ENCODE data around the gene KCNIP3.

The KCNIP3 gene

DNA sequence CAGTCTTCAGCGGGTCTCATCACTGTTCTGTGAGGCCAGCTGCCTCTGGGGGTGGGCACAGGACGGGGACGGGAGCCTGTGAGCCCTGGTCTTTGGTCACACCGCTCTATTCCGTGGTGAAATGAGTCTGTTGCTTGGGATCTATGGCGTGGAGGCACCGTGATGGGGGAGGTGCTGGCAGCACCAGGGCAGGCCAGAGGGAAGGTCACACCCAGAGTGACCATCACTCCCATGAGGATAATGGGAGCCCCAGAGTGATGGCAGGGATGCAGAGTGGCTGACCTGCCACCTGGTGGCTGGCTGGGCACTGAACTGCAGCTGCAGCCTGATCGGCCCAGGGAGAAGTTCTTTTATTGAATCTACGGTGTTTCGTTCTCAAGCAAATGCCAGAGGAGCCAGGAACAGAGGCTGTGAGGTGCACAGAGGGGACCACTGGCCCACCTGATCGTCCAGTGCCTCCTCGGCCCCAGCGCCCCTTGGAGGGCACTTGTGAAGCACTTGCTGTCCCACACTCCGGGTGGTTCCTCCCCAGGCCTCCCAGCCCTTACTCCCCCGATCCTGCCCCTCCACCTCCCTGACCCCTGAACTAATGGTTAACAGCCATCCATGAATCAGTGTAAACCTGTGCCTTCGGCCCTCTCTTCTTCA lies 17.9 kb downstream of the KCNIP3 start:
- DNase-seq = no peak

DNA sequence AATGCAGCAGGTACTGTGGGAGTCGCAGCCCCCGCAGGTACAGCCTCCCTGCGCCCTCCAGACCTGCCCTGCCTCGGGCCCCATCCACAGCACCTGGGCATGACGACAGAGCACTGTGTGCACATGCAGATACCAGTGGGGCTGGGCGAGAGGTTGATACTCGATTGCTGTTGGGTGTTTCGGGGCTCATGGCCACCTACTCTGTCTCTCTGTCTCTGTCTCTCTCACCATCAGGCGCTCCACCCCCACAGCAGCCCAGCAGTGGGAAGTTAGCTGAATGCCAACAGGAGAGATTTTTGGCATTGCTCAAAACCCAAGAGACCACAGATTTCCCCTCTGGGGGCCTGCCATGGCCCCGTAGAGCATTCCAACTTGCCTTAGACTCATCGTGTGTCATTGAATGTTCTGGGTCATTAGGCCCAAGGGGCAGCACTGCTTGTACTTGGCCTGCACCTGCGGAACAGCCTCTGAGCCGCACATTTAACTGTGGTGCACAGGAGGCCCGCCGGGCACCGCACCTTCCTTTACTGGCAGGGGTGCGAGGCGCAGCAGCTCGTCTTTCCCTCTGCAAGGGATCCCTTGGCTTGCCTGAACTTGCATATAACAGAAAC lies 18.8 kb downstream of the KCNIP3 start:
- no peak for DNase-seq

DNA sequence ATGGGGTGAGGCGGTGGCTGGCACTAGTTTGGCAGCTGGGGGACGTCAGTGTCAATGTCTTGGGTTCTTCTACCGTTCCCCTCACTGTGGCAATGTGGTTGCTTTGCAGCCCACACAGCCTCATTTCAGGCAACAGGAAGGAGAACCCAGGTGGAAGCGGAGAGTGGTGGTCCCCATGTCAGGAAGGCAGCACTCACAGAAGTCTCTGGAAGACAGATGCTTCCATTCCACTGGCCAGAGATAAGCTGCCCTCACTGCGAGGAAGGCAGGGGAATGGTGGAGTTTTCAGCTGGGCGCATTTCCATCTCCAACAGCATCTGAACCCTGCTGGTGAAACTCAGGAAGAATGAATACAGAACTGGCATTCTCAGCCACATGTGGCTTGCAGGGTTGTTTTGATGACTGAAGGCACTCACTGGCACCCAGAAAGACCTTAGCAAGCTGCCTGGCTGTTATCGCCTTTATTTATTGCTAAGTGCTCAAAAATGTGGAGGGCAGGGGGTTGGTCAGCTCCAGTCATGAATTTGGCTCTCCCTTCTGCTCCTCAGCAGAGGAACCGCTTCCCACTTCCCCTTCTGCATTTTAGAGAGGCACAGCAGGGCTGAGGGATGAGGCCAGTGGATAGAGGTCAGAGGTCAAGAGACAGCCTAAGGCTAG lies 19.4 kb downstream of the KCNIP3 start:
- DNase-seq = no peak

DNA sequence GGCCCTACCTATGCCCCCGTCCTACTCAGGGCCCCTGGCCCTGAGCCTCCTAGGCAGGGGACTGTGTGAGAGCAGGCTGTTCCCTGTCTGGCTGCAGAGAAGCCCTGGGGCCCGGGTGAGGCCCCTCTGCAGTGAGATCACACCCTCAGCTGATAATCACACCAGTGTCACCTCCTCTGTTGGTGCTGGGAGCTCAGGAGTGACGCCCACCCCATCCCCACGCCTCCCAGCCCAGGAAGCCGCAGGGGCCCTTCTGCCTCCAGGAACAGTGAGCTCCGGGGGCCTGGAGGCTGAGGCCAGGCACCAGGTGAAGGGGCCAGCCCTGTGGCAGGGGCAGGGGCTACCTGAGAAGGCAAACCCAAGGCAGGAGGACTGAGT lies 20.0 kb downstream of the KCNIP3 start:
- no peak for DNase-seq

DNA sequence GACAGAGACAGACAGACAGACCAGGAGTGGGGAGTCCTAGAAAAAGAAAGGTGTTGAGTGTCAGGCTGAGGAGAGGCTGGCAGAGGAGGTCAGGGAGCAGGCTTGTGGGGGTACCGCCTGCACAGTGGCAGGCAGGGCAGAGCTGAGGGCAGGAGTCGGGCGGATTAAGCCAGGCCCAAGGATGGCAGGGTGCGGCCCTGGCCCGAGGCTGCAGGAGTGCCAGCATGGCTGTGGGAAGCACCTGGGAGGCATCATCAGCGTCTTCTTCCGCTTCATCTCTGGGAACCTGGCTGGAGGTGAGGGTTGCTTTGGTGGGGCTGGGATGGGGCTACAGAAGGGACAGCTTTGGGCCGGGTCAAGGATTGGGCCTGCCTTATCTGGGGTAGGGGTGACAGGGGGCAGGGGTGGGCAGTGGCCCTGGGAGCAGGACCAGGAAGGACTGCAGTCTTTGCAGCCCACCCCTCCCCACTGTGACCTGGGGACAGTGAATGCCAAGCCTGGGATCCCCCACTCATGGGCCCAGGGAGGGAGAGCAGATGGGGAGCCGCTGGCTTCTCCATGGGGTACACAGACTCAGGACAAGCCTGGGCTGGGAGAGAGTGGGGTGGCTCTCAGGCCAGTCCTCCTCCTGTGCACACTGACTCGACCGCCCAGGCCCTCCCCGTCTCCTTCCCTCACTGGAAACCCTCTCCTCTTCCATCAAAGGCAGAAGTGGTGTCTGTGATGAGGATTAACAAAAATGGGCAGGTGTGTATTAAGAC lies 20.7 kb downstream of the KCNIP3 start:
- no peak for DNase-seq

DNA sequence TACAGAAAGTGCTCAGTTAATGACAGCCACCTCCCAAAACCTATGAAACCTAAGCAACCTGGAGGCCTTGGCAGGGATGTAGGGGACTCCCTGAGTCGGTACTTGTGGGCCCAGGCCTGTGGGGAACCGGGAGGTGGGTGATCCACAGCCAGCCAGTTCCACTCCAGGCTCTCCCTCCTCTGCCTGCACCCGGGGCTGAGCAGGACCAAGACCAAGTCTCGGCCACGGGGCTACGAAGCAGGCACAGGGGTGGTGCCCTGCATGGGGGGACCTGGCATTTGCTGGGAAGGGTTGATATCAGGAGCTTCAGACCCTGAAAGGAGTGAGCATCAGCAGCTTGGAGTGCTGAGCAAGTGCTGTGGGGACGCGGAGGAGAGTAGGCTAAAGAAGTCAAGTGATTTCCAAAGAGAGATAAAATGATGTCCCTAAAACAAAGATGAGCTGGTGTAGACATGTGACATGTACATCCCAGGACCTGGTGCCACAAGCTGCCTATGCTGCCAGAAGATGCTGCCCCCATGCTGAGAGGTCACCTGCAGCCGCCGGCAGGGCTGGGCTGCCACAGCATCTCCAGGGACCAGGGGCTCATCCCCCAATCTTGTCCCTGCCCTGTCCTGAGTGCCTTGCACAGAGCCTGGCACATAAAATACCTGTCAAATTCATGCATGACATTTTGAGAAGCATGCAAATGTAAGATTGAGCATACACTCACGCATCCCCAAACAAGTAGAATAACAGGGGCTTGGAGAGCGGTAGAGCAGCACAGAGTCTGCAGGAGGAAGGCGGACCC lies 21.5 kb downstream of the KCNIP3 start:
- DNase-seq = no peak

GRCh38 chr2:95319481-95320343 lies 22.6 kb downstream of the KCNIP3 start:
- DNase-seq = no peak

DNA sequence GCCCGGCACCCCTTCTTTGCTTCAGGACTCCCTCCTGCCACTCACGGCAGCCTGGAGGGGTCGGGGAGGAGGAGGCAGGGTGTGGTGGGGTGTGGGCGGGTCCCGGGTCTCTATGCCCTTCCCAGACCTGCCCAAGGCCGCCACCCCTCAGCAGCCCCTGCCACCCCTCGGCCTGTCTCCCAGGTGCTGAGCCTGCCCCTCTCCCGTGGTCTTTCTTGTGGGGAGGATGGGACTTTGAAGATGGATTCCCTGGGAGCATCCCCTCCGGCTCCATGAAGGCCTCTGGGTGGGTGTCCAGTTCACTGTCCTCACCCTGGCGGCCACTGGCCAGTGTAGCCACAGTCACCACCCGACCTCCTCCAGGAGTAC lies 23.2 kb downstream of the KCNIP3 start:
- DNase-seq = no peak

GRCh38 chr2:95320986-95321767 lies 24.0 kb downstream of the KCNIP3 start:
- no peak for DNase-seq

GRCh38 chr2:95323347-95324155 lies 26.4 kb downstream of the KCNIP3 start:
- DNase-seq = no peak

- no peak for DNase-seq
Measured at GRCh38 chr2:95325026-95325425, 27.9 kb downstream of the KCNIP3 start.

DNA sequence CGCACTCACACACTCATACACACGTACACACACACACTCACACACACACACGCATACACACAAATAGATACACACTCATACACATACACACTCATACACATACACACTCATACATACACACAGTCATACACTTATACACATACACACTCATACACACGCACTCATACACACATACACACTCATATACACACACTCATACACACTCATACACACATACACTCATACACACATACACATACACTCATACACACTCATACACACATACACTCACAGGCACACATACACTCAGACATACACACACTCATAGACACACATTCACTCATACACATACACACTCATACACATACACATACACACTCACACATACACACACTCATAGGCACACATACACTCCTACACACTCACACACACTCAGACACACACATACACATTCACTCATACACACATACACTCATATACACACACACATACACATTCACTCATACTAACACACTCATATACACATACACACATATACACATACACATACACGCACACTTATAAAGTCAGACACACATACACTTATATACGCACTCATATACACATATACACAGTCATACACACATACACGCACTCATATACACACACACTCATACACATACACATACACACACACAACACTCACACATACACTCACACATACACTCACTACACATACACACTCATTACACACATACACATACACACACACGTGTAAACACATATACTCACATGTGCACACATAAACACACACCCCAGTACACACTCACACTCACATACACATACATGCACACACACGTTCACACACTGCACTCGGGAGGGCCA lies 28.7 kb downstream of the KCNIP3 start:
- no peak for DNase-seq

GRCh38 chr2:95326433-95327140 lies 29.4 kb downstream of the KCNIP3 start:
- DNase-seq = no peak

DNA sequence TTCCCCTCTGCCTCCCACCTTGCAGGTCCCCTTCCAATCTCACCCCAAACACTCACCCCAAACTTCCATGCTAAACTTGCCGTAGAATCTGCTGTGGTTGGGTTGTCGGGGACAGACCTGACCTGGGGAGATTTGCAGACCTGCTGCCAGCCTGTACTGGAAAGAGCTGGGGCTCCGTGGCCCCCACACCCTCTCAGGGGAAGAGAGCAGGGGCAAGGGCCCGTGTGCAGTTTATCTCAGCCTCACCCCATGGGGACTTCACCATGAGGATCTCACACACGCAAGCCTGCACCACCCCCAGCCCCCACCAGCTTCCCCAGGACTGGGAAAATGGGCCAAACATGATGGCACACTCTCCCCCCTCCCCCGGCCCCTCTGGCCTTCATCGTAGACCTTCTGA lies 30.7 kb downstream of the KCNIP3 start:
- DNase-seq = no peak

- DNase-seq = no peak
Measured at GRCh38 chr2:95328358-95329125, 31.4 kb downstream of the KCNIP3 start.

GRCh38 chr2:95329401-95329800 lies 32.3 kb downstream of the KCNIP3 start:
- DNase-seq = no peak

GRCh38 chr2:95329891-95330793 lies 33.0 kb downstream of the KCNIP3 start:
- no peak for DNase-seq

All from NCI-H1105 (cell line).